Right atrium auricular region (tissue), 2 donors: Measurements from ENCODE around the gene INCENP. TPM values are rescaled to one million over a fixed set of nuclear protein-coding genes. Genes with fewer than 3 reads are reported as not detected.
"Not testable (repeated sequence)": the region's sequence is repeated elsewhere in the genome, so short reads cannot be mapped to it uniquely, and the experiment has no call there.

Experiments
- DNase-seq: peaks from one replicate; pipeline ENCODE4 v3.0.0-alpha.2; 2019; ENCODE audit warnings: low spot score
- H3K27ac ChIP-seq, 2 donors: fragments of 200-600 bp; sonication (generic); 1 replicate in 1 of 2; 2 replicates in 1 of 2; pipeline ENCODE4 v1.5.1; 2016 to 2019
- H3K27me3 ChIP-seq, 2 donors: fragments of 200-600 bp; sonication (generic); one replicate each; pipeline versions ENCODE4 v1.5.1 to v1.6.0; 2017 to 2019
- H3K36me3 ChIP-seq: fragments of 200-600 bp; sonication (generic); one replicate; pipeline ENCODE4 v1.5.1; 2016
- H3K4me1 ChIP-seq, 2 donors: fragments of 200-600 bp; sonication (generic); one replicate each; pipeline versions ENCODE4 v1.5.1 to v1.6.0; 2017 to 2019
- H3K4me3 ChIP-seq, 2 donors: fragments of 200-600 bp; sonication (generic); 1 replicate in 1 of 2; 2 replicates in 1 of 2; pipeline ENCODE4 v1.5.1; 2017 to 2019; ENCODE audit warnings: mild to moderate bottlenecking in 1 of 2, moderate library complexity in 1 of 2
- H3K9me3 ChIP-seq, 2 donors: fragments of 200-600 bp; sonication (generic); one replicate each; pipeline ENCODE4 v1.5.1; 2019
- total RNA-seq, 2 donors: library from RNA; depleted of rRNA; stranded (reverse); fragments of >200 nt; gene quantifications; one replicate each; pipeline ENCODE4 v1.1.0, GENCODE V29; 2016
- TF ChIP-seq, protein P1 (sequence below), 2 donors: fragments of 200-600 bp; sonication (generic); IDR thresholded peaks; one replicate each; pipeline ENCODE4 v1.5.1; 2019; ENCODE audit warnings: antibody characterized with exemption in 2 of 2

The INCENP gene
- total RNA-seq, 2 donors from 2014 or later: 8.1 to 8.5 TPM

DNA sequence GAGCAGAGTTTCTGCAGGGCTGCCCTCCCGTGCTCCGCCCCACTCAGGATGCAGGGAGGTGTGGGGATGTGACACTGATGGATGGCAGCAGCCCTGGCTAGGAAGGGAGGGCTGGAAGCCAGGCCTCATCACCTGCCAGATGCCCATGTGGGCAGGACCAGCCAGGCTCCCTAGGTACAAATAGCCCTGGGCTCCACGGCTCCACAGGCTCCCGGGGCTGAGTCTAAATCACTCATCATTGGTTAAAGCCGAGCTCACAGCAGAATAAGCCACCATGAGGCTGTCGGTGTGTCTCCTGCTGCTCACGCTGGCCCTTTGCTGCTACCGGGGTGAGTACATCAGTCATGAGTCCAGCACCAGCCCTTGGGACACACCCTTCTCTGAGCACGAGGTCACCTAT is 66.2 kb downstream of the INCENP start, which contains the start of gene SCGB1D1:
TSS of gene SCGB1D1 (plus strand) at position 206 of the 400 bp plus-strand sequence. CDS start at position 275, 69 bp downstream.
- no peaks in the 10 kb centered on the region for H3K9me3 ChIP-seq
- H3K36me3 ChIP-seq: no peaks in the 10 kb centered on the region
- DNase-seq: no peak
- no peaks in the 10 kb centered on the region for H3K27me3 ChIP-seq
- H3K4me1 ChIP-seq: no peaks in the 10 kb centered on the region
- H3K4me3 ChIP-seq: no peak within 1 kb of the TSS
- TF ChIP-seq, protein P1, sequence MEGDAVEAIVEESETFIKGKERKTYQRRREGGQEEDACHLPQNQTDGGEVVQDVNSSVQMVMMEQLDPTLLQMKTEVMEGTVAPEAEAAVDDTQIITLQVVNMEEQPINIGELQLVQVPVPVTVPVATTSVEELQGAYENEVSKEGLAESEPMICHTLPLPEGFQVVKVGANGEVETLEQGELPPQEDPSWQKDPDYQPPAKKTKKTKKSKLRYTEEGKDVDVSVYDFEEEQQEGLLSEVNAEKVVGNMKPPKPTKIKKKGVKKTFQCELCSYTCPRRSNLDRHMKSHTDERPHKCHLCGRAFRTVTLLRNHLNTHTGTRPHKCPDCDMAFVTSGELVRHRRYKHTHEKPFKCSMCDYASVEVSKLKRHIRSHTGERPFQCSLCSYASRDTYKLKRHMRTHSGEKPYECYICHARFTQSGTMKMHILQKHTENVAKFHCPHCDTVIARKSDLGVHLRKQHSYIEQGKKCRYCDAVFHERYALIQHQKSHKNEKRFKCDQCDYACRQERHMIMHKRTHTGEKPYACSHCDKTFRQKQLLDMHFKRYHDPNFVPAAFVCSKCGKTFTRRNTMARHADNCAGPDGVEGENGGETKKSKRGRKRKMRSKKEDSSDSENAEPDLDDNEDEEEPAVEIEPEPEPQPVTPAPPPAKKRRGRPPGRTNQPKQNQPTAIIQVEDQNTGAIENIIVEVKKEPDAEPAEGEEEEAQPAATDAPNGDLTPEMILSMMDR (IDR thresholded peaks at IDR 0.05): no peak
- no peak within 1 kb of the TSS for H3K27ac ChIP-seq

DNA sequence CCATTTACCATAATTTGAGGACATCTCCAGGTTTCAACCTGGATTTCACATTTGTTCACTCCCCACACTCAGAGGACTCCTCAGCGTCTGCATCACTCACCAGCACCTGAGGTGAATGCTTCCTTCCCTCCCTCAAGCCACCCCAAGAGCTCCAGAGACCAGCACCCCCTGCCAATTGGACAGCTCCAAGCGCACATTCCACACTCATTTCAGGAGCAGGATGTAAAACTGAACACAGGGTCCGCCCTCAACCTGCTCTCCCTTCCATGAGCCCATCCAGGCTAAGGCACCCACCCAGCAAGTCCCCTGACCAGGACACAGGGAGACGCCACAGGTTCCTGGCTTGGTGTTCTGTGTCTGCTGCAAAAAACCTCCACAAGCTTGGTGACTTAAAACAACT is 70.1 kb downstream of the INCENP start:
- Histone ChIP-seq H3K4me1 (no peaks in the 10 kb centered on the region), H3K27me3 (no peaks in the 10 kb centered on the region), H3K36me3 (no peaks in the 10 kb centered on the region), H3K4me3 (no peak overlapping the region), H3K27ac (no peak overlapping the region), H3K9me3 (no peaks in the 10 kb centered on the region)
- no peak for DNase-seq
- TF ChIP-seq, protein P1 (IDR thresholded peaks at IDR 0.05): no peak

DNA sequence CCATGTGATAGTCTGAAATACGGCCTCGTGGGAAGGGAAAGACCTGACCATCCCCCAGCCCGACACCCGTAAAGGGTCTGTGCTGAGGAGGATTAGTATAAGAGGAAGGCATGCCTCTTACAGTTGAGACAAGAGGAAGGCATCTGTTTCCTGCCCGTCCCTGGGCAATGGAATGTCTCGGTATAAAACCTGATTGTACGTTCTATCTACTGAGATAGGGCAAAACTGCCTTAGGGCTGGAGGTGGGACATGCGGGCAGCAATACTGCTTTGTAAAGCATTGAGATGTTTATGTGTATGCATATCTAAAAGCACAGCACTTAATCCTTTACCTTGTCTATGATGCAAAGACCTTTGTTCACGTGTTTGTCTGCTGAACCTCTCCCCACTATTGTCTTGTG is 71.2 kb downstream of the INCENP start:
- not testable (repeated sequence) for H3K9me3 ChIP-seq, H3K27me3 ChIP-seq, DNase-seq, H3K36me3 ChIP-seq, H3K4me3 ChIP-seq, H3K4me1 ChIP-seq, H3K27ac ChIP-seq

DNA sequence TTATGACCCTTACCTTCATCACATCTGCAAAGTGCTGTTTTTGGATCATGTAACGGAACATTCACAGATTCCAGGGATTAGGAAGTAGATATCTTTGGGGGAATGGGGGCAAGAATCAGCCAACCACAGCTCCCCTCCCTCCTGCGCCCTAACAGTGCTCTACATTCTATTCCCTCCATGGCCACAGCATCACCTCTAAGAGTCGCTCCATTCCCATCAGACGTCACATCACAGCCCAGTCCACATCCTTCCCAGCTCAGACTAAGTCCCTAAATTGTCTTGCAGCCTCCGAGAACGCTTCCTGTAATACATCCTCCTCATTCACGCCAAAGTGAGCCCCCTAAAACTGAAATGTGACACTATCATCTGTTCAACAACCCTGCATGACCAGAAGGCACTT is 72.1 kb downstream of the INCENP start:
- no peak for DNase-seq
- no peaks in the 10 kb centered on the region for H3K36me3 ChIP-seq
- no peaks in the 10 kb centered on the region for H3K9me3 ChIP-seq
- TF ChIP-seq, protein P1 (IDR thresholded peaks at IDR 0.05): no peak
- H3K4me3 ChIP-seq: no peak overlapping the region
- H3K27ac ChIP-seq: no peak overlapping the region
- H3K27me3 ChIP-seq: no peaks in the 10 kb centered on the region
- H3K4me1 ChIP-seq: no peaks in the 10 kb centered on the region

DNA sequence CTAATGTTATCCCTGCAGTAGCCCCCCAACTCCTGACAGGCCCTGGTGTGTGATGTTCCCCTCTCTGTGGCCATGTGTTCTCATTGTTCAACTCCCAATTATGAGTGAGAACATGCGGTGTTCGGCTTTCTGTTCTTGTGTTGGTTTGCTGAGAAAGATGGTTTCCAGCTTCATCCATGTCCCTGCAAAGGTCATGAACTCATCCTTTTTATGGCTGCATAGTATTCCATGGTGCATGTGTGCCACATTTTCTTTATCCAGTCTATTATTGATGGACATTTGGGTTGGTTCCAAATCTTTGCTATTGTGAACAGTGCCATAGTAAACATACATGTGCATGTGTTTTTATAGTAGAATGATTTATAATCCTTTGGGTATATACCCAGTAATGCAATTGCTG is 73.6 kb downstream of the INCENP start:
- H3K36me3 ChIP-seq, H3K9me3 ChIP-seq, DNase-seq, H3K4me3 ChIP-seq, H3K4me1 ChIP-seq, H3K27ac ChIP-seq, H3K27me3 ChIP-seq: not testable (repeated sequence)

DNA sequence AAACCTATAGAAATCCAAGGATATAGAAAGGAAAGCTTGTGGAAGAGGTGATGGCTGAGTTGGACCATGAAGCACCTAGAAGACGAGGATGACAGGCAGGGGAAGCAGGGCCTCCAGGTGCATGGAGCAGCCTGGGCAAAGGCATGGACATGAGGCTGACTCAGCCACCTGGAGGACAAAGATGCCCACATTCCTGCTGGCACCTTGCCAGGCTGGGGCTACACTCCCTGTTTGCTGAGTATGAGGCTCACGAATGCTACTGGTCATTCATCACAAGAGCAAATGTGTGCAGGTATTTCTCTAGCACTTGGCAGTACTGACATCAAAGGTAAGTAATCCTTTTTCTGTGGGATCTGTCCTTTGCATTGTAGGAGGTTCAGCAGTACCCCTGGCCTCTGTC is 77.6 kb downstream of the INCENP start:
- TF ChIP-seq, protein P1 (IDR thresholded peaks at IDR 0.05): no peak
- no peak for DNase-seq
- no peak overlapping the region for H3K27ac ChIP-seq
- H3K9me3 ChIP-seq: no peaks in the 10 kb centered on the region
- H3K4me1 ChIP-seq: no peaks in the 10 kb centered on the region
- H3K36me3 ChIP-seq: no peaks in the 10 kb centered on the region
- H3K4me3 ChIP-seq: no peak overlapping the region
- no peaks in the 10 kb centered on the region for H3K27me3 ChIP-seq

Other genes starting within 250 kb of the INCENP start
- 10 to 100 TPM; 48.7 to 93.0 TPM for gene FADS3, start 232.5 kb upstream of the INCENP start, total RNA-seq
- gene RAB3IL1, start 206.4 kb upstream of the INCENP start, total RNA-seq: 10 to 100 TPM in 1 of 2 donors, 1 to 10 TPM in 1; 4.3 to 16.8 TPM
- gene BEST1, start 173.7 kb upstream of the INCENP start, total RNA-seq: 1 to 10 TPM; 1.3 to 4.7 TPM
- gene FTH1, start 156.4 kb upstream of the INCENP start, total RNA-seq: 1,000 to 10,000 TPM; 2,265 to 2,787 TPM
- gene SCGB1D1, start 66.2 kb downstream of the INCENP start, total RNA-seq: not detected
- not detected for gene SCGB2A1, start 84.7 kb downstream of the INCENP start, total RNA-seq
- not detected for gene SCGB1D2, start 118.2 kb downstream of the INCENP start, total RNA-seq
- not detected for gene SCGB2A2, start 146.1 kb downstream of the INCENP start, total RNA-seq
- not detected for gene SCGB1D4, start 175.1 kb downstream of the INCENP start, total RNA-seq
- 1 to 10 TPM in 1 of 2 donors, under 1 TPM in 1; 0.74 to 7.0 TPM for gene ASRGL1, start 213.4 kb downstream of the INCENP start, total RNA-seq